Kidney epithelial cell (primary cell): ENCODE data around the gene ARHGDIA. TPM values are rescaled to one million over a fixed set of nuclear protein-coding genes. Genes with fewer than 3 reads are reported as not detected.

Experiments
- DNase-seq: peaks from one replicate; pipeline ENCODE4 v3.0.0-alpha.2; 2010; ENCODE audit warnings: low read depth
- H3K27me3 ChIP-seq: 2 replicates; pipeline ENCODE4 v1.6.0; 2011; ENCODE audit warnings: low read length; ENCODE audit not compliant: control insufficient read depth, insufficient read depth
- H3K36me3 ChIP-seq: 2 replicates; pipeline ENCODE4 v1.5.1; 2011; ENCODE audit warnings: low read length; ENCODE audit not compliant: control insufficient read depth, insufficient read depth
- H3K4me3 ChIP-seq: 2 replicates; pipeline ENCODE4 v1.5.1; 2011; ENCODE audit warnings: low read depth, mild to moderate bottlenecking, control low read depth, low read length
- total RNA-seq: library from RNA; depleted of rRNA; stranded (reverse); fragments of >200 nt; gene quantifications from 2 replicates; pipeline ENCODE4 v1.2.3, GENCODE V29; 2015
- TF ChIP-seq, protein P1 (sequence below): IDR thresholded peaks from 2 replicates; pipeline ENCODE4 v1.5.1; 2011; ENCODE audit warnings: mild to moderate bottlenecking, moderate library complexity, low read length, control low read depth, inconsistent platforms; ENCODE audit not compliant: insufficient read depth, poor library complexity, severe bottlenecking

ARHGDIA gene
- total RNA-seq, 1 donor from 2014 or later = 243 TPM

- Histone ChIP-seq H3K27me3 (no peaks in the 10 kb centered on the region), H3K36me3 (peaks cover 1% of the 10 kb centered on the region), H3K4me3 (no peak overlapping the region)
- TF ChIP-seq, protein P1, sequence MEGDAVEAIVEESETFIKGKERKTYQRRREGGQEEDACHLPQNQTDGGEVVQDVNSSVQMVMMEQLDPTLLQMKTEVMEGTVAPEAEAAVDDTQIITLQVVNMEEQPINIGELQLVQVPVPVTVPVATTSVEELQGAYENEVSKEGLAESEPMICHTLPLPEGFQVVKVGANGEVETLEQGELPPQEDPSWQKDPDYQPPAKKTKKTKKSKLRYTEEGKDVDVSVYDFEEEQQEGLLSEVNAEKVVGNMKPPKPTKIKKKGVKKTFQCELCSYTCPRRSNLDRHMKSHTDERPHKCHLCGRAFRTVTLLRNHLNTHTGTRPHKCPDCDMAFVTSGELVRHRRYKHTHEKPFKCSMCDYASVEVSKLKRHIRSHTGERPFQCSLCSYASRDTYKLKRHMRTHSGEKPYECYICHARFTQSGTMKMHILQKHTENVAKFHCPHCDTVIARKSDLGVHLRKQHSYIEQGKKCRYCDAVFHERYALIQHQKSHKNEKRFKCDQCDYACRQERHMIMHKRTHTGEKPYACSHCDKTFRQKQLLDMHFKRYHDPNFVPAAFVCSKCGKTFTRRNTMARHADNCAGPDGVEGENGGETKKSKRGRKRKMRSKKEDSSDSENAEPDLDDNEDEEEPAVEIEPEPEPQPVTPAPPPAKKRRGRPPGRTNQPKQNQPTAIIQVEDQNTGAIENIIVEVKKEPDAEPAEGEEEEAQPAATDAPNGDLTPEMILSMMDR = no peak
- no peak for DNase-seq
Measured at GRCh38 chr17:81863123-81863675, 7.9 kb downstream of the ARHGDIA start.

- no peak for DNase-seq
- Histone ChIP-seq H3K4me3 (peak overlapping the region; percentile 68), H3K36me3 (no peaks in the 10 kb centered on the region), H3K27me3 (no peaks in the 10 kb centered on the region)
- TF ChIP-seq, protein P1 = no peak
Measured at GRCh38 chr17:81860756-81861568, 10.2 kb downstream of the ARHGDIA start.

DNA sequence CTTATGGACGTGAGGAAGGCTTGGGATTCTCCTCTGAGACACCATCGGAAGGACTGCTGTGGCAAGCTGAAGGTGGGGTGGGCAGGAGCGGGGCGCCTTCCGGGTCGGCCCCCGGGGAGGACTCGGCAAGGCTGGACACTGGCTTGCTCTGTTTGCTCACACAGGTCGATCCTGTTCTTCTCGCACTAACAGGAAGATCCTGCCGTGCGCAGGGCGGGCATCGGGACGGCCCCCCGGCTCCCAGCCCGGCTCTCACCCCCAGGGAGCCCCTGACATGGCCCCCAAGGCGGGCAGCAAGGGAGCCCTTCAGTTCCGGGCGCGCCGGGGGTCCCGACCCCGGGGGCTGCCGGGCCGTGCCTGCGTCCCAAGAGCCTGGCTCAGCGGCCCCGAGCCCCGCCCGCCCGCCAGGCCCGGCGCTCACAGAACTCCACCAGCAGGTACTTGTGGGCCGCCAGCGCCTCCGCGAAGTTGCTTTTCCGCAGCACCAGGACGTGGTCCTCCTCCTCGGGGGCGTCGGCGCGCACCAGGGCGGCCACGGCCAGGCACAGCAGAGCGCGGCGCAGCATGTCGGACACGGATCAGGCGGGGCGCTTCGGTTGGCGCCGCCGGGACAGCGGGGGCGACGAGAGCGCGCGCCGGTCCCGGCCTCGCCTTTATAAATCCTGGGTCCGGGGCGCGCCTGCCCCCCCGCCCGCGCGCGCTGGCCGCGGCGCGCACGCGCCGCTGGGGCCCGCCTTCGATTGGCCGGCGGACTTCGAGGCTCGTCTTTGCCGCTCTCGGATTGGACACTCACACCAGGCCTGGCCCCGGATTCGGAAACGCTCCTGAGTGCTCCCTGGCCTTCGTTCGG, 11.0 kb downstream of the ARHGDIA start, which contains the start of gene P4HB:
Gene P4HB (minus strand): TSS at position 630 of the 850 bp plus-strand sequence. CDS start 64 bp downstream, at position 566.
- peaks cover 2% of the 10 kb centered on the region for H3K36me3 ChIP-seq
- peak; percentile 100 for DNase-seq
- TF ChIP-seq, protein P1 = no peak
- peak within 1 kb of the TSS; percentile 77 for H3K4me3 ChIP-seq
- H3K27me3 ChIP-seq = no peaks in the 10 kb centered on the region

- no peak for DNase-seq
- Histone ChIP-seq H3K36me3 (peaks cover 4% of the 10 kb centered on the region), H3K27me3 (no peaks in the 10 kb centered on the region), H3K4me3 (peak overlapping the region; percentile 77)
- TF ChIP-seq, protein P1 = no peak
Measured at GRCh38 chr17:81858967-81859905, 11.9 kb downstream of the ARHGDIA start.
